ENCODE results near the gene MYH14.
A peak's percentile ranks its signal among the peaks of the same experiment; 100 is the strongest.
"Not testable (repeated sequence)": the region's sequence is repeated elsewhere in the genome, so short reads cannot be mapped to it uniquely, and the experiment has no call there.

MYH14 gene

GRCh38 chr19:50330365-50331078 is 127.1 kb downstream of the MYH14 start:
- DNase-seq (ENCODE audit: low spot score) (peak; percentile 94), FAIRE-seq (no peak)

DNA sequence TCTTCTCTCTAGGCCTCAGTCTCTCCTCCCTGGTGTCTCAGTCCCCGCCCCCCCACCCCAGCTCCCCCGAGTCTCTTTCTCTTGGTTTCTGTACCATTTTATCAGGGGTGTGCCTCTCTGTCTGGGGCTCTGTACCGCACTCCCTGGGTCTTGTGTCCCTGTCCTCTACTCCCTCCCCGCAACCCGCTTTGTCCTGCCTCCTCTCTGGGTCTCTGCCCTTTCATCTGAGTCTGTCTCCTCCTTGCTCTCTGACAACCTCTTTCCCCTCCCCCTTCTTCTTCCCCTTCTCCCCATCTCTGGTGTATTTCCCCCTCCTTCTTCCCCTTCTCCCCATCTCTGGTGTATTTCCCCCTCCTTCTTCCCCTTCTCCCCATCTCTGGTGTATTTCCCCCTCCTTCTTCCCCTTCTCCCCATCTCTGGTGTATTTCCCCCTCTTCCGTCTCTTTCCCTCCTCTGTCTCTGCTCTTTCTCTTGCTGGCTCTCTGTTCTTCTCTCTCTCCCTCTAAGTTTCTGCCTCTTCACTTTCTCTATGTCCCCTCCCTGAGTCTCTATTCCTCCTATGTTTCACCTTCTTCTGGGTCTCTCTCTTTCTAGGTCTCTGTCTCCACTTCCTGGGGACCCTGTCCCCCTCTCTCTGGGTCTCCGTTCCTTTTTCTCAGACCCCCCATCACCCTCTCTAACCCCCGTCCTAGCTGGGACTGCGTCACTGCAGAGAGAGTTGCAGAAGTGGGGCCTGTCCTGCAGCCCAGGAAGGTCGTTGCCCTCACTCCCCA is 128.0 kb downstream of the MYH14 start:
- no peak for FAIRE-seq
- DNase-seq (ENCODE audit: low spot score), result no peak

- FAIRE-seq, result no peak
Observed at GRCh38 chr19:50331994-50332243, 128.5 kb downstream of the MYH14 start.

DNA sequence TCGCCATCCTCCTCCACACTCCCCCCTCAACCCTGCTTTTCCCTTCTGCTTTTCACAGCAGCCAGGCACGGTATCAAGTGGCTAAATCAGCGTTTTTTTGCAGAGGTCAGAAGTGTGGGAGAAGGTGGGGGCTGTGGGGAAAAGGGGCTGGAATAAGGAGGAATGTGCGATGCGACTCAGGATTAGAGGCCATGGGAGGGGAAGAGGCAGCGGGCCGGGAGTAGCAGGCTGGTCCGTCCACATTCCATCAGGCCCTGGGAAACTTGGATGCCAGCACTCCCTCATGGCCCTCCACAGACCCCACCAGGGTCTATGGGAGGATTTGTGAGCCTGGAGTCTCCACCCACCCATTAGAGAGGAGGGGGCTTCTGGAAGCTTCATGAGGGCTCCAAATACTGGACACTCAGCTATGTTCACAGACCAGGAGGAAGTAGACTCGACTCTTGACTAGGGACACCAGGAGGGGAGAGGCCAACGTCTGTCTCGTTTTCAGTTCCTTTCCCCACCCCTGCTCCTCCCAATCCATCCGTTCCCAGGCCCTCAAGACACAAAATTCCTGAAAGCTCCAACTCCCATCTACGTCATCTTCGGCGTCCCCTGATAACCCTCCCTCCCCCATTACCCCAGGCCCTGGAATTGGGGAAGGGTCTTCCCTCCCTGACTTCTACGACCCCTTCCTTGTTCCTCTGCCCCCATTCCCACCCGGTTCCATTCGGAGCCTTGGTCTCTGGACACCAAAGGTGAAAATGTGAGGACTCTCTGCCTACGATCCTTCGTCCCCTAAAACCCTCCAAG is 129.0 kb downstream of the MYH14 start:
- no peak for DNase-seq (ENCODE audit: low spot score)
- no peak for FAIRE-seq

More at GRCh38 chr19:50331994-50332243, 128.5 kb downstream of the MYH14 start:
- DNase-seq (ENCODE audit: low spot score), result no peak

DNA sequence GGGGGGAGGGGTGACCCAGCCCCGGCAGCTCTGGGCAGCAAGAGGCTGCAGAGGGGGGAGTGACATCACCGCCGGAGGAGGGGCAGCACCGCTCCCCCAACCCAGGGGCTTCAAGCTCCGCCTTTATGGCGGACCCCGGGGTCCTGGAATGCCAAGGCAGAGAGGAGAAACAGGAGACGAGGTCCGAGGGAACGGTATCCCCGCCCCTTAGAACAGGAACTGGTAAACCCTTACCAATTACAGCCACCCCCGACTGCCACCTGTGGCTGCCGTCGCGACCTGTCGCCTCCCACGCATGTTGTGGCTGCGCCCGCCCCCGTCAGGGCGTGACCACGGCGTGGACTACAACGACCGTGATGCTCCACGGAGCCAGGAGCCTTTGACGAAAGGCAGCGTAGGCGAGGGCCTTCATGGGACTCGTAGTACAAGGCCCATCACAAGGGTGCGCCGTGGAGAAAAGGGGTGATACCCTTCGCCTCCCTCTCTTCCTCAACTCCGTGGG is 129.9 kb downstream of the MYH14 start:
- peak; percentile 88 for DNase-seq (ENCODE audit: low spot score)
- peak; percentile 61 for FAIRE-seq

GRCh38 chr19:50333737-50334617 is 130.6 kb downstream of the MYH14 start:
- DNase-seq (ENCODE audit: low spot score), result peak; percentile 95
- peak; percentile 66 for FAIRE-seq

DNA sequence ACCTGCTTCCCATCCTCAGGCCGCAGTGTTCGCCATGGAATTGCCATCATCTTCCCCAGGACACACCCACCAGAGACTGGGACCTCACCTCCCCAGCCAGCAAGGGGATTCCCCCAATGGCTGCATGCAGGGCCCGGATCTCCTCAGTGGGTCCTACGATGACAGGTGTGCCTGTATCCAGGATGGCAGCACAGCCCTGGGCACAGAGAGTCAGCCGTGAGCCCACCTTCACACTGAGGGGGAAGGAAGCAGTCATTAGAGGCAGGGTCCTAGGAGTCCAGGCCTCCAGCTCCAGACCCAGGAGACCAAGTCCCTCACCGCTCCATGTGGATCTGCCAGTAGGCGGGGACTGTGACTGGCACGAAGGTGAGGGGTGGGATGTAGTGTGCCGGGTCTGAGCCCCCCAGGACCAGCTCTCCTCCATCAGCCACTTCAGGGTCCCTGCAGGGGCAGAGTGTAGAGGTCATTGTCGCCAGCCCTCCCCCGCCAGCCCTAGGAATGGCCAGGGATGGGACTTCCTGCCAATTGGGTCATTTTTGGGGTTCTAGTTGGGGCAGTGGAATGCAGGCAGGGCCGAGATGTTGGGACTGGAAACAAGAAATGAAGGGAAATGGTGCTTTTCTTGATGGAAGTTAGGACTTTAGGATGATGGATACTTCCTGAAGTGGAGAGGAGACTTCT is 131.5 kb downstream of the MYH14 start:
- no peak for FAIRE-seq
- no peak for DNase-seq (ENCODE audit: low spot score)

DNA sequence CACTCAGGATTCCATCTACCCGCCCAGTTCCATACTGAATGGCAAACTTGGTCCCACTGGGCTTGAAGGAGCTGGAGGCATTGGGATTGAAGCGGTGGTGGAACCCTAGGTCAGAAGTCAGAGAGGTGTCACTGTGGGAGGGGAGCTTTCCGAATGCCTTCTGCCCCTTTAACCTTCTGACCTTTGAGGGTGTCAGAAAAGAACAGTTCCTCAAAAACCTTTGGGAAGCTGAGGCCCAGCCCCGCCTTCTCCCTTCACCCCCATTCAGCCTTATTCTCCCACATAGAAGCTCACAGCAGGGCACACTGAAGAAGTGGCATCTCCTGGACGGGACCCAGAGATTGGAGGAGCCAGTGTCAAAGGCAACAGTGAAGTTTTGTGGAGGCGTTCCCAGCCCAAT is 133.6 kb downstream of the MYH14 start:
- not testable (repeated sequence) for FAIRE-seq; DNase-seq (ENCODE audit: low spot score)

GRCh38 chr19:50340331-50340730 is 136.9 kb downstream of the MYH14 start:
- FAIRE-seq, result no peak
- no peak for DNase-seq (ENCODE audit: low spot score)

DNA sequence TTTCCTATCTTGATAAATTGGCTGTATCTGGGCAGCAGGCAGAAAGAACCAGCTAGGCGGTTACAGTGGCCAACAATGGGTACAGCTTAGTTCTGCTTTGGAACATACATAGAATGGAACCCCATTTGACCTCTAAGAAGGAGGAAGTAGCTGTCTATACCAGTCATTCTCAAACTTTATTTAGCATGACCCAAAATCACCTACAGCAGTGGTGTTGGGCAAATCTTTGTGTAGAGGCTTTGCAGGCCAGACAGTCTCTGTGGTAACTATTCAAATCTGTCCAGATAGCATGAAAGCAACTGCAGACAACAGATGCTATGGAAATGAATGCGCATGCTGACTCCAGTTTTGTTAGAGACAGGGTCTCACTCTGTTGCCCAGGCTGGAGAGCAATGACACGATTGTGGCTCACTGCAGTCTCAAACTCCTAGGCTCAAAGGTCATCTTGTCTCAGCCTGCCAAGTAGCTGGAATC is 137.7 kb downstream of the MYH14 start:
- DNase-seq (ENCODE audit: low spot score) (no peak), FAIRE-seq (no peak)

GRCh38 chr19:50344661-50345318 is 141.4 kb downstream of the MYH14 start:
- DNase-seq (ENCODE audit: low spot score), result no peak
- no peak for FAIRE-seq

- DNase-seq (ENCODE audit: low spot score); FAIRE-seq: not testable (repeated sequence)
Observed at GRCh38 chr19:50347089-50347581, 143.7 kb downstream of the MYH14 start.

GRCh38 chr19:50349277-50350057 is 146.0 kb downstream of the MYH14 start:
- FAIRE-seq, result no peak
- DNase-seq (ENCODE audit: low spot score), result no peak

GRCh38 chr19:50352242-50352641 is 148.8 kb downstream of the MYH14 start:
- FAIRE-seq (no peak), DNase-seq (ENCODE audit: low spot score) (no peak)

DNA sequence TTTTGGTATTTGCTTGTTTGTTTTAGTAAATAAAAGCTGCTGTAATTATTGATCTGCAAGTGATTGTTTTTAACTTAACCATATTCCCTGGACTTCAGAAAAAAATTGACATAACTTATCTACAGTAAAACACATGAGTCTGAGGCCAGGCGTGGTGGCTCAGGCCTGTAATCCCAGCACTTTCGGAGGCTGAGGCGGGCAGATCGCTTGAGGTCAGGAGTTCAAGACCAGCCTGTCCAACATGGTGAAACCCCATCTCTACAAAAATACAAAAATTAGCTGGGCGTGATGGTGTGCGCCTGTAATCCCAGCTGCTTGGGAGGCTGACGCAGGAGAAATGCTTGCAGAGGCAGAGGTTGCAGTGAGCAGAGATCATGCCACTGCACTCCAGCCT is 150.1 kb downstream of the MYH14 start:
- FAIRE-seq; DNase-seq (ENCODE audit: low spot score): not testable (repeated sequence)

DNA sequence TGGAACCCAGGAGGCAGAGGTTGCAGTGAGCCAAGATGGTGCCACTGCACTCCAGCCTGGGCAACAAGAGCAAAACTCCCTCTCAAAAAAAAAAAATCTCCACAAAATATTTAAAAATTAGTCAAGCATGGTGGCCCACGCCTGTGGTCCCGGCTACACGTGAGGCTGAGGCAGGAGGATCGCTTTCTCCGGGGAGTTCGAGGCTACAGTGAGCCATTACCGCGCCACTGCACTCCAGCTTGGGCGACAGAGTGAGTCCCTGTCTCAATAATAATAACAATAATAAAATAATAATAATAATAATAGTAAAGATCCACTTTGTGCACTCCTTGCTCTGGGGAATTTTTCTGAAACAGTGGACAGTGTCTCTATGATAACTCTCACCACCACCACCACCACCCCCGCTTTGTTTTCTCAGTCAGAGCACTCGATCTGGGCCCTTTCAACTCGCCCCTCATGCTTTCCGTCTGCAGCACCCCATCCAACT is 153.3 kb downstream of the MYH14 start:
- DNase-seq (ENCODE audit: low spot score), result peak; percentile 17
- FAIRE-seq, result no peak

DNA sequence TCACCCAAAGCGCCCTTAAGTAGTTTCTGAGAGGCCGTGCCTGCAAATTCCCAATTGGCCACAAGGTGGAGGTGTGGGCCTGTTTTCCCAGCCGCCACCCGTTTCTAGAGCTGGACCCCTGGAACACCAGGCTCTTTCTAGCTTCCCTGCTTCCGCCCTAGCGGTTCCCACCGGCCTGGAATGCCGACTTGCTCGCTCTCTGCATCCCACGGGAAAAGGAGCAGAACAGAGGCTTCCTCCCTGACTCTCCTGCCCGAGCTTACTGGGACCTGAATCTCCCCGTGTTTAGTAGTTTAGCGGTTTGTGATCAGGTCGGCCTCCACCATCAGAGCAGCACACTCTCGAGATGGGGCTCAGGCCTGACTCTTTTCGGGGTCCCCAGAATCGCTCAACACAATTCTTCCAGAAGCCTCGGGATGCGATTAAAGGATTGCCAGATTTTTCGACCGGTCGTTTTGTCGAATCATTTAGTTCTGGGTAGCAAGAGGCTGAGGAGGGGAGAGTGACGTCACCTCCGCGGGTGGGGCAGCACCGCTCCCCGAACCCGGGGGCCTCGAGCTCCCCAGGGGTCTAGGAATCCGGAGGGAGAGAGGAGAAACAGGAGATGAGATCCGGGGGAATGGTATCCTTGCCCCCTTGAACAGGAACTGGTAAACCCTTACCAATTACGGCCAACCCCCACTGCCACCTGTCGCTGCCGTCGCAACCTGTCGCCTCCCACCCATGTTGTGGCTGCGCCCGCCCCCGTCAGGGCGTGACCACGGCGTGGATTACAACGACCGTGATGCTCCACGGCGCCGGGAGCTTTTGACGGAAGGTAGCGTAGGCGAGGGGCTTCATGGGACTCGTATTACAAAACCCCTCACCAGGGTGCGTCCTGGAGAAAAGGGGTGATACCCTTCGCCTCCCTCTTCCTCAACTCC is 154.0 kb downstream of the MYH14 start:
- FAIRE-seq (no peak), DNase-seq (ENCODE audit: low spot score) (peak; percentile 62)
